ENCODE results near the gene CLTB.

DNA sequence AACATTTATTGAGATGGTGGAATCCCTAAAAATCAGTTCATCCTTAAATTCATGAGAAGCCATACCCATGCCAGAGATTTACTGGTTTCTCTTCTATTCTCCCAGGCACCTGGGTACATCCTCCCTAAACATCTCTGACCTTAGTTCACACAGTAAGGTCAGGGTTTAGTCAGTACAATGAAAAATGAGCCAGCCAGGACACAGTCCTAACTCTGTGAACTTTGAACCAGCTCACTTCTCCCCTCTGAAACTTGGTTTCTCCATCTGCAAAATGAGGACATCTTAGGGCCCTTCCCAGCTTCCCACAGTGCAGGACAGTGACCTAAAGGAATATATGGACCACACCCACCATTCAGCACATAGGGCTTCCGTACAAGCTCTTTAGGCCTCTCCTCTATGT is 29.8 kb downstream of the CLTB start:
- TF ChIP-seq POLR2A (IDR thresholded peaks at IDR 0.05) (no peak), CTCF (IDR thresholded peaks at IDR 0.05) (no peak)

Measured in esophagus squamous epithelium (tissue), 4 donors.